ENCODE measurements around the gene DNM3.

Gene DNM3

DNA sequence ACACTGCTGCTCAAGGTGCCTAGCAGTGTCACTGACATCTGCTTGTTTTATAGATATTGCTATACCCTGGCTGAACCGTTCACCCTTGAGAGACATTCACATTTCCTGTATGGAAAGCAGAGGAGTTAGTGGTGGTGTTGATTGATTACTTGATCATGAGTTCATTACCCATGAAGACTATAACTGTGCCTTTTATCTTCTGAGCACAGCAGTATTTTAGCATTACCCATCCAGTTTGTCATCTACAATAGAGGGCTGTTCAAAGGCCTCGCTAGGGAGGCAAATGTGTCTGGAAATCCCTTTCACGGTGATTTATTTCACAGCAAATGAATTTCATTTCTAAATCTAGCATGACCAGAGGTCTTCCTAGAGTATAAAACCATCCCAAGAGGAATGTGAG is 160.0 kb downstream of the DNM3 start:
- TF ChIP-seq ZFP30 (CRISPR knock-in tag; IDR thresholded peaks at IDR 0.05): no peak
- no peak for TF ChIP-seq ZNF8 (CRISPR knock-in tag; IDR thresholded peaks at IDR 0.05)
- TF ChIP-seq, protein P1, sequence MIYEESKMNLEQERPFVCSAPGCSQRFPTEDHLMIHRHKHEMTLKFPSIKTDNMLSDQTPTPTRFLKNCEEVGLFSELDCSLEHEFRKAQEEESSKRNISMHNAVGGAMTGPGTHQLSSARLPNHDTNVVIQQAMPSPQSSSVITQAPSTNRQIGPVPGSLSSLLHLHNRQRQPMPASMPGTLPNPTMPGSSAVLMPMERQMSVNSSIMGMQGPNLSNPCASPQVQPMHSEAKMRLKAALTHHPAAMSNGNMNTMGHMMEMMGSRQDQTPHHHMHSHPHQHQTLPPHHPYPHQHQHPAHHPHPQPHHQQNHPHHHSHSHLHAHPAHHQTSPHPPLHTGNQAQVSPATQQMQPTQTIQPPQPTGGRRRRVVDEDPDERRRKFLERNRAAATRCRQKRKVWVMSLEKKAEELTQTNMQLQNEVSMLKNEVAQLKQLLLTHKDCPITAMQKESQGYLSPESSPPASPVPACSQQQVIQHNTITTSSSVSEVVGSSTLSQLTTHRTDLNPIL (CRISPR knock-in tag; IDR thresholded peaks at IDR 0.05; ENCODE audit: low read depth): no peak
- TF ChIP-seq PATZ1 (CRISPR knock-in tag; IDR thresholded peaks at IDR 0.05; ENCODE audit: borderline replicate concordance): no peak
- no peak for TF ChIP-seq ZNF70 (CRISPR knock-in tag; IDR thresholded peaks at IDR 0.05)
- TF ChIP-seq ZFP3 (CRISPR knock-in tag; IDR thresholded peaks at IDR 0.05): no peak
- TF ChIP-seq ESRRG (CRISPR knock-in tag; IDR thresholded peaks at IDR 0.05): no peak
- TF ChIP-seq ISL1 (CRISPR knock-in tag; IDR thresholded peaks at IDR 0.05): no peak
- no peak for TF ChIP-seq ZNF565 (CRISPR knock-in tag; conservative IDR thresholded peaks at IDR 0.05; ENCODE audit: low read depth)

DNA sequence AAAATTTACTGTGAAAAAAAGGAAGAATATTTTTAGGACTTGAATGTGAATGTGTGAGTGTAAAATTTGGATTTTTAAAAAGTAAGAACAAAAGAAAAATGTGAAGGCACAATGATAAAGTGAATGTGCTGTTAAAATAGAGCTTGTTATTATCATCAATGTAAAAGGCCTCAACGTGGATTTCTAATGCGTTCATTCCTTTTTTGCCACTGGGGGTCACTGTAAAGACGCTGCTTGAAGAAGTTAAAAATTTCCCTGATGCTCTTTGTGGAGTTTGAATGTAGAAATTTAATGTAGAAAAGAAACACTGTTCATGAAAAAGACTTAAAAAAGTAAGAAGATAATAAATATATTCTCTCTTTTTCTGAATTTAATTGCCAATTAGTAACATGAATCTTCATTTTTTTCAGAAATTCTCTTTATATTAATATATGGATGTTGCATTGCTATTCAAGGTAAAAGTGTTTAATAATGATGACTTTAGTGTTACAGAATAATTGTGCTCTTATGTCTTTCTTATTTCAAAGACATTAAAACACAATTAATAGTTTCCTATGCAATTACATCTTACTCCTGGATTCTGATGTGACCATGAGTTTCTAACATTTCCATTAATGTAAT is 161.5 kb downstream of the DNM3 start:
- peak; percentile 61 for ATAC-seq

More for the DNA sequence above, 160.0 kb downstream of the DNM3 start:
- no peak for ATAC-seq

DNA sequence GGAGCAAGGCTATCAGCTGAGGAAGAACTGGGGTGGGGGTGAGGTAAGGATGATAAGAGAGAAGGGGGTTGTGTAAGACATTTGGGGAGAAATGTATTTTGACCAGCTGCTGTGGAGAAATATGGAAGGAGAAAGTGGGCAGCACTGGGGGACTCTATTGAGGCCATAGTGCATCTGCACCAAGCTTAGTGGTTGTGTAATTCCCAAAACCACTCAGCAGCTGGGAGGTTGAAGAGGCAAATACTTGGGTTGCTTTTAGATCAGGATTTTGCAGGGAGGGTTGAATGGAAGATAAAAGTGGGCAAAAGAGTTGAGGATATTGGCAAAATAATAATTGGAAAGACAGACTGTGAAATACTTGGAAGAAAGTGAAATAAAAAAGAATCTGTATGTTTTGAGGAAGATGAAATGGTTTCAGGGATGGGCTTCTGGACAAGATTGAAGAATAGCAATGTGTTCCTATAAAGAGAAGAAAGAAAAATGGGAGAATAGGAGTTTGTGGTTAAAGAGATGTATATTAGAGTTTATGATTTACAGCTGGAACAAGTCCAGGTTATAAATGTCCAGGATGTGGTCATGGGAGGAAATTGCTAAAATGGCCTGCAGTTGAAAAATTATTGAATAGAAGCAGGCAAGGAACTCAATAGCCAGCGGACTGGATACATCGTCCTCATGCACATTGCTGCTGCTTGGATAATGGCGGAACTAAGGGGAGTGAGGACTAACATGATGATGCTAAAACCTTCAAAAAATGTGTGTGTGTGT is 162.7 kb downstream of the DNM3 start:
- TF ChIP-seq ZFP3 (CRISPR knock-in tag; IDR thresholded peaks at IDR 0.05) (no peak), PATZ1 (CRISPR knock-in tag; IDR thresholded peaks at IDR 0.05; ENCODE audit: borderline replicate concordance) (no peak), ZNF70 (CRISPR knock-in tag; IDR thresholded peaks at IDR 0.05) (no peak), CSDC2 (CRISPR knock-in tag; IDR thresholded peaks at IDR 0.05) (no peak), ZNF8 (CRISPR knock-in tag; IDR thresholded peaks at IDR 0.05) (no peak), RARB (CRISPR knock-in tag; IDR thresholded peaks at IDR 0.05) (peak; percentile 9; the same call in 1 of the 2 replicates), ZFP30 (CRISPR knock-in tag; IDR thresholded peaks at IDR 0.05) (no peak), TCF4 (CRISPR knock-in tag; IDR thresholded peaks at IDR 0.05; ENCODE audit: borderline replicate concordance) (no peak)
- ATAC-seq: no peak

More for the DNA sequence above, 161.5 kb downstream of the DNM3 start:
- TF ChIP-seq ESRRG (CRISPR knock-in tag; IDR thresholded peaks at IDR 0.05) (no peak), ZC3H10 (CRISPR knock-in tag; IDR thresholded peaks at IDR 0.05) (no peak), ZFP3 (CRISPR knock-in tag; IDR thresholded peaks at IDR 0.05) (no peak), PATZ1 (CRISPR knock-in tag; IDR thresholded peaks at IDR 0.05; ENCODE audit: borderline replicate concordance) (no peak), PPARA (CRISPR knock-in tag; IDR thresholded peaks at IDR 0.05; ENCODE audit: borderline replicate concordance) (no peak), ZFP30 (CRISPR knock-in tag; IDR thresholded peaks at IDR 0.05) (no peak), CSDC2 (CRISPR knock-in tag; IDR thresholded peaks at IDR 0.05) (no peak), ZNF565 (CRISPR knock-in tag; conservative IDR thresholded peaks at IDR 0.05; ENCODE audit: low read depth) (no peak)
- TF ChIP-seq, protein P2, sequence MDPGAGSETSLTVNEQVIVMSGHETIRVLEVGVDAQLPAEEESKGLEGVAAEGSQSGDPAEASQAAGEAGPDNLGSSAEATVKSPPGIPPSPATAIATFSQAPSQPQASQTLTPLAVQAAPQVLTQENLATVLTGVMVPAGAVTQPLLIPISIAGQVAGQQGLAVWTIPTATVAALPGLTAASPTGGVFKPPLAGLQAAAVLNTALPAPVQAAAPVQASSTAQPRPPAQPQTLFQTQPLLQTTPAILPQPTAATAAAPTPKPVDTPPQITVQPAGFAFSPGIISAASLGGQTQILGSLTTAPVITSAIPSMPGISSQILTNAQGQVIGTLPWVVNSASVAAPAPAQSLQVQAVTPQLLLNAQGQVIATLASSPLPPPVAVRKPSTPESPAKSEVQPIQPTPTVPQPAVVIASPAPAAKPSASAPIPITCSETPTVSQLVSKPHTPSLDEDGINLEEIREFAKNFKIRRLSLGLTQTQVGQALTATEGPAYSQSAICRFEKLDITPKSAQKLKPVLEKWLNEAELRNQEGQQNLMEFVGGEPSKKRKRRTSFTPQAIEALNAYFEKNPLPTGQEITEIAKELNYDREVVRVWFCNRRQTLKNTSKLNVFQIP (CRISPR knock-in tag; IDR thresholded peaks at IDR 0.05; ENCODE audit: borderline replicate concordance, low read depth): no peak

- no peak for ATAC-seq
- TF ChIP-seq TOX (CRISPR knock-in tag; IDR thresholded peaks at IDR 0.05; ENCODE audit: borderline replicate concordance) (no peak), TSHZ2 (CRISPR knock-in tag; IDR thresholded peaks at IDR 0.05) (no peak), RARB (CRISPR knock-in tag; IDR thresholded peaks at IDR 0.05) (no peak), OSR1 (CRISPR knock-in tag; IDR thresholded peaks at IDR 0.05) (no peak), CSDC2 (CRISPR knock-in tag; IDR thresholded peaks at IDR 0.05) (no peak), GLIS3 (CRISPR knock-in tag; IDR thresholded peaks at IDR 0.05) (no peak), ZNF70 (CRISPR knock-in tag; IDR thresholded peaks at IDR 0.05) (no peak), TCF4 (CRISPR knock-in tag; IDR thresholded peaks at IDR 0.05; ENCODE audit: borderline replicate concordance) (no peak), PATZ1 (CRISPR knock-in tag; IDR thresholded peaks at IDR 0.05; ENCODE audit: borderline replicate concordance) (no peak), ISL1 (CRISPR knock-in tag; IDR thresholded peaks at IDR 0.05) (no peak), ZFP30 (CRISPR knock-in tag; IDR thresholded peaks at IDR 0.05) (no peak)
These were observed 163.4 kb downstream of the DNM3 start for GRCh38 chr1:172004671-172005070.

All from SK-N-SH treated with all-trans-retinoic acid at 6 μM for 48 hours (cell line).